Upper lobe of left lung (tissue), 4 donors: ENCODE measurements around the gene ZNF318.

ENCODE experiments used
- EP300 ChIP-seq, 4 donors: sonication (generic); formaldehyde crosslinking; IDR thresholded peaks; one replicate each; pipeline ENCODE4 v1.5.1; 2017; ENCODE audit warnings: antibody characterized with exemption in 4 of 4, control low read depth in 2 of 4
- POLR2AphosphoS5 ChIP-seq, 2 donors: sonication (generic); formaldehyde crosslinking; IDR thresholded peaks; one replicate each; pipeline ENCODE4 v1.5.1; 2017; ENCODE audit warnings: antibody characterized with exemption in 2 of 2
- TF ChIP-seq, protein P1 (sequence below), 6 experiments: fragments of 450-650 bp in 4 of 6; fragments of 200-600 bp in 2 of 6; sonication (generic) in 2 of 6; IDR thresholded peaks; one replicate each; pipeline ENCODE4 v1.5.1; 2016 to 2019; ENCODE audit warnings: antibody characterized with exemption in 6 of 6

DNA sequence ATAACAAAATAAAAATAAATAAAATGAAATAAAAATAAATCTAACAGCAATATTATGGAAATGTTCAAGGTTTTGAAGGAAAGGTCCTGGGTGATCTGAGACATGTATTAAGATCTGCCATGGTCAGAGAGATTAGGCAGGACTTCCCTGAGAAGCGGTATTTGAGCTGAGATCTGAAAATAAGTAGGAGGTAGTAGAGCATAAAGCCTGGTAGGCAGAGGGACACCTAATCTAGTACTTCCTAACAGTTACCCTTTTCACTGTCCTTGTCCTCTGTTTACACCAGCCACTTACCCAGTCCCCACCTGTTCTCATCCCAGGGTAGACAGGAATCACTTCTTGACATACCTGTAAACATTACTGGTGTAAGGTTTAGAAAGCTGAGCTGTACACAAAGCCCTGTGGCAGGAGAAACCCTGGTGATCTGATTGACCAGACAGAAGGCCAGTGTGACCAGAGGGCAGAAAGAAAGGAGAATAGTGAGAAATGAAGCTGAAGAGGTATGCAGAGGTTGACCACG is 8.3 kb upstream of the ZNF318 start:
- TF ChIP-seq, protein P1, sequence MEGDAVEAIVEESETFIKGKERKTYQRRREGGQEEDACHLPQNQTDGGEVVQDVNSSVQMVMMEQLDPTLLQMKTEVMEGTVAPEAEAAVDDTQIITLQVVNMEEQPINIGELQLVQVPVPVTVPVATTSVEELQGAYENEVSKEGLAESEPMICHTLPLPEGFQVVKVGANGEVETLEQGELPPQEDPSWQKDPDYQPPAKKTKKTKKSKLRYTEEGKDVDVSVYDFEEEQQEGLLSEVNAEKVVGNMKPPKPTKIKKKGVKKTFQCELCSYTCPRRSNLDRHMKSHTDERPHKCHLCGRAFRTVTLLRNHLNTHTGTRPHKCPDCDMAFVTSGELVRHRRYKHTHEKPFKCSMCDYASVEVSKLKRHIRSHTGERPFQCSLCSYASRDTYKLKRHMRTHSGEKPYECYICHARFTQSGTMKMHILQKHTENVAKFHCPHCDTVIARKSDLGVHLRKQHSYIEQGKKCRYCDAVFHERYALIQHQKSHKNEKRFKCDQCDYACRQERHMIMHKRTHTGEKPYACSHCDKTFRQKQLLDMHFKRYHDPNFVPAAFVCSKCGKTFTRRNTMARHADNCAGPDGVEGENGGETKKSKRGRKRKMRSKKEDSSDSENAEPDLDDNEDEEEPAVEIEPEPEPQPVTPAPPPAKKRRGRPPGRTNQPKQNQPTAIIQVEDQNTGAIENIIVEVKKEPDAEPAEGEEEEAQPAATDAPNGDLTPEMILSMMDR (IDR thresholded peaks at IDR 0.05): no peak
- TF ChIP-seq POLR2AphosphoS5 (IDR thresholded peaks at IDR 0.05): no peak
- no peak for TF ChIP-seq EP300 (IDR thresholded peaks at IDR 0.05)
